ENCODE measurements around the gene MUC5B.

Gene MUC5B

DNA sequence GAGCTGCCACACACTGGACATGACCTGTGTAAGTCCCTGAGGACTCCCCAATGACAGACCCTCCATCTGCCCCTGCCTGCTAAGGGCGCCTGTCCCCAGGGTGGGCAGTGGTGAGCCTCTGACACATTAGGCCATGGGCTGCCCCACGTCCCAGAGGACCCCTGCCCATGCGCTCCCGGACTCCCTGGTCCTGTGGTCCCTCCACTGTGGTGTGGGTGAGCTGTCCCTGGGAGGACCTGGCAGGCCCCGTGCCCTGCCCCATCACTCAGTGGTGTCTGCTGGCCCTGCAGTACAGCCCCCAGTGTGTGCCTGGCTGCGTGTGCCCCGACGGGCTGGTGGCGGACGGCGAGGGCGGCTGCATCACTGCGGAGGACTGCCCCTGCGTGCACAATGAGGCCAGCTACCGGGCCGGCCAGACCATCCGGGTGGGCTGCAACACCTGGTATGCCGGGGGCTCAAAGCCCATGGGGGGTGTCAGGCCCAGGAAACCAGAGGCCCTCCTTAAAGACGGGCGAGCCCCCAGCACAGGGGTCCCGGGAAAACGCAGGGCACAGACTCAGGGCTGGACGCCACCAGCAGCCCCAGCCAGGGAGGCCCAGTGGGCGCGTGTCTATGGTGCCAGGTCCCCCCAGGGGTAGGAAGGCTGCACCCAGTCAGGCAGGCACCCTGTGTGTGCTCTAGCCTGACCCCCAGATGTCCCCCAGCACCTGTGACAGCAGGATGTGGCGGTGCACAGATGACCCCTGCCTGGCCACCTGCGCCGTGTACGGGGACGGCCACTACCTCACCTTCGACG is 46.4 kb upstream of the MUC5B start:
- Histone ChIP-seq H3K27me3 (ENCODE audit: control insufficient read depth, insufficient read depth, low read length) (no peaks in the 10 kb centered on the region), H3K36me3 (ENCODE audit: control insufficient read depth, insufficient read depth, low read length) (no peaks in the 10 kb centered on the region), H3K9ac (no peak overlapping the region), H3K4me2 (ENCODE audit: low read length) (no peak overlapping the region), H3K9me3 (ENCODE audit: control insufficient read depth, low read length) (no peaks in the 10 kb centered on the region), H3K4me1 (no peaks in the 10 kb centered on the region), H3K4me3 (ENCODE audit: low read depth, low read length) (no peak overlapping the region), H3K79me2 (no peaks in the 10 kb centered on the region), H3K27ac (no peak overlapping the region), H2AFZ (no peak overlapping the region)
- TF ChIP-seq, protein P1, sequence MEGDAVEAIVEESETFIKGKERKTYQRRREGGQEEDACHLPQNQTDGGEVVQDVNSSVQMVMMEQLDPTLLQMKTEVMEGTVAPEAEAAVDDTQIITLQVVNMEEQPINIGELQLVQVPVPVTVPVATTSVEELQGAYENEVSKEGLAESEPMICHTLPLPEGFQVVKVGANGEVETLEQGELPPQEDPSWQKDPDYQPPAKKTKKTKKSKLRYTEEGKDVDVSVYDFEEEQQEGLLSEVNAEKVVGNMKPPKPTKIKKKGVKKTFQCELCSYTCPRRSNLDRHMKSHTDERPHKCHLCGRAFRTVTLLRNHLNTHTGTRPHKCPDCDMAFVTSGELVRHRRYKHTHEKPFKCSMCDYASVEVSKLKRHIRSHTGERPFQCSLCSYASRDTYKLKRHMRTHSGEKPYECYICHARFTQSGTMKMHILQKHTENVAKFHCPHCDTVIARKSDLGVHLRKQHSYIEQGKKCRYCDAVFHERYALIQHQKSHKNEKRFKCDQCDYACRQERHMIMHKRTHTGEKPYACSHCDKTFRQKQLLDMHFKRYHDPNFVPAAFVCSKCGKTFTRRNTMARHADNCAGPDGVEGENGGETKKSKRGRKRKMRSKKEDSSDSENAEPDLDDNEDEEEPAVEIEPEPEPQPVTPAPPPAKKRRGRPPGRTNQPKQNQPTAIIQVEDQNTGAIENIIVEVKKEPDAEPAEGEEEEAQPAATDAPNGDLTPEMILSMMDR (IDR thresholded peaks at IDR 0.05): no peak

DNA sequence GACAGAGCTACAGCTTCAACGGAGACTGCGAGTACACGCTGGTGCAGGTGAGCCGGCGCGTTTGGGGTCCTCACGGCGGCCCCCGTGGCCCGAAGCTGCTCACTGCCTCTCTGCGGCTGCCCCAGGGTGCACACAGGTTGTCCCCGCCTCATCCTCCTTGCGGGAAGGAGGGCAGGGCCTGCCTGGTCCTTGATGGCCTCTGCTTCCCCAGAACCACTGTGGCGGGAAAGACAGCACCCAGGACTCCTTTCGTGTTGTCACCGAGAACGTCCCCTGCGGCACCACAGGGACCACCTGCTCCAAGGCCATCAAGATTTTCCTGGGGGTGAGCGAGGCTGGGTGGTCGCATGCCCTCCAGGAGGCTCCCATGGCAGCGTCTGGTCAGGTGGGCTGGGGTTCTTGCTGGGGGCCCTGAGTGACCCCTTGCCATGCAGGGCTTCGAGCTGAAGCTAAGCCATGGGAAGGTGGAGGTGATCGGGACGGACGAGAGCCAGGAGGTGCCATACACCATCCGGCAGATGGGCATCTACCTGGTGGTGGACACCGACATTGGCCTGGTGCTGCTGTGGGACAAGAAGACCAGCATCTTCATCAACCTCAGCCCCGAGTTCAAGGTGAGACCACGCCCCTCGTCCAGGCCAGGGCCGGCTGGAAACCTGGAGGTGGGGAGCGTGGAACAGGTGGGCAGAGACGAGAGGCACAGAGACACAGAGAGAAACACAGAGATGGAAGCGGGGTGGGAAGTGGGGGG is 45.7 kb upstream of the MUC5B start:
- Histone ChIP-seq H3K79me2 (no peaks in the 10 kb centered on the region), H3K27me3 (ENCODE audit: control insufficient read depth, insufficient read depth, low read length) (no peaks in the 10 kb centered on the region), H2AFZ (no peak overlapping the region), H3K36me3 (ENCODE audit: control insufficient read depth, insufficient read depth, low read length) (no peaks in the 10 kb centered on the region), H3K4me3 (ENCODE audit: low read depth, low read length) (no peak overlapping the region), H3K9ac (no peak overlapping the region), H3K4me2 (ENCODE audit: low read length) (no peak overlapping the region), H3K4me1 (no peaks in the 10 kb centered on the region), H3K9me3 (ENCODE audit: control insufficient read depth, low read length) (no peaks in the 10 kb centered on the region), H3K27ac (no peak overlapping the region)
- TF ChIP-seq, protein P1 (IDR thresholded peaks at IDR 0.05): no peak

DNA sequence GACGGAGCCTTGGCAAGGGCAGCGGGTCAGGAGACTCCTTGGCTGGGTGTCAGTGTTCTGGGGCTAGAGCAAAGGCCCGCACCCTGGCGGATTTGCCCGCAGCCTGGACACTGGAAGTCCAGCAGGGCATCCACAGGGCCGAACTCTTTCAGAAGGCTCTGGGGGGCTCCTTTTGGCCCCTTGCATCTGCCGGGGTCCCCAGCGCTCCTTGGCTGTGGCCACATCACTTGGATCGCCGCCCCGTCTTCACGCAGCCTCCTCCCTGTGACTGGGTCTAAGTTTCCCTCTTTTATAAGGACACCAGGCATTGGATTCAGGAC is 45.1 kb upstream of the MUC5B start:
- TF ChIP-seq, protein P1 (IDR thresholded peaks at IDR 0.05): no peak
- Histone ChIP-seq H3K27ac (no peak overlapping the region), H3K9ac (no peak overlapping the region), H3K36me3 (ENCODE audit: control insufficient read depth, insufficient read depth, low read length) (no peaks in the 10 kb centered on the region), H3K79me2 (no peaks in the 10 kb centered on the region), H3K4me1 (no peaks in the 10 kb centered on the region), H3K4me2 (ENCODE audit: low read length) (no peak overlapping the region), H3K4me3 (ENCODE audit: low read depth, low read length) (no peak overlapping the region), H3K27me3 (ENCODE audit: control insufficient read depth, insufficient read depth, low read length) (no peaks in the 10 kb centered on the region), H3K9me3 (ENCODE audit: control insufficient read depth, low read length) (no peaks in the 10 kb centered on the region), H2AFZ (no peak overlapping the region)

DNA sequence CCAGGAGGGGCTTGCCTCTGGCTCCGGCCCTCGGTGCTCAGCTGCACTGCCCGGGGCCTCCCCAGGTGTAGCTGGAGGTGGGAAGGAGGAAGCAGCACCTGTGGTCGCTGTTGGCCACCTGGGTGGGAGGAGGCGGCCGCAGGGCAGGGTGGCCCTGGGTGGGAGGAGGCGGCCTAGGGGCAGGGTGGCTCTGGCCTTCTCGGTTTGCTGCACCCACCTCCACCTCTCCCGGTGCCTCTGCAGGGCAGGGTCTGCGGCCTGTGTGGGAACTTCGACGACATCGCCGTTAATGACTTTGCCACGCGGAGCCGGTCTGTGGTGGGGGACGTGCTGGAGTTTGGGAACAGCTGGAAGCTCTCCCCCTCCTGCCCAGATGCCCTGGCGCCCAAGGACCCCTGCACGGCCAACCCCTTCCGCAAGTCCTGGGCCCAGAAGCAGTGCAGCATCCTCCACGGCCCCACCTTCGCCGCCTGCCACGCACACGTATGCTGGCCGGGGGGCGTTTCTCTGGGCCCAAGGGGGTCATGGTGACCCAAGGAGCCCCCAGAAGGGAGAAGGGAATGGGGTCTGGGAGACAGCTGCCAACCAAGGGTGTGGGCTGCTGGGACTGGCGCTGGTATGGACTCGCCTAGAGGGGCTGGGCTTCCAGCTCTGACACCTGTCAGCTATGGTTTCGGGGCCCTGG is 44.5 kb upstream of the MUC5B start:
- Histone ChIP-seq H3K36me3 (ENCODE audit: control insufficient read depth, insufficient read depth, low read length) (no peaks in the 10 kb centered on the region), H3K9ac (no peak overlapping the region), H3K27me3 (ENCODE audit: control insufficient read depth, insufficient read depth, low read length) (no peaks in the 10 kb centered on the region), H3K79me2 (no peaks in the 10 kb centered on the region), H3K4me3 (ENCODE audit: low read depth, low read length) (no peak overlapping the region), H2AFZ (no peak overlapping the region), H3K27ac (no peak overlapping the region), H3K4me2 (ENCODE audit: low read length) (no peak overlapping the region), H3K9me3 (ENCODE audit: control insufficient read depth, low read length) (no peaks in the 10 kb centered on the region), H3K4me1 (no peaks in the 10 kb centered on the region)
- TF ChIP-seq, protein P1 (IDR thresholded peaks at IDR 0.05): no peak
